Choroid plexus epithelial cell (primary cell): ENCODE data around the gene ORM1.
A peak's percentile ranks its signal among the peaks of the same experiment; 100 is the strongest.

Experiments
- DNase-seq: peaks from one replicate; pipeline ENCODE4 v3.0.0-alpha.2; 2010; ENCODE audit warnings: low read depth
- H3K4me3 ChIP-seq: 2 replicates; pipeline ENCODE4 v1.5.1; 2011; ENCODE audit warnings: low read depth, mild to moderate bottlenecking, control low read depth, low read length, moderate library complexity
- CTCF ChIP-seq: conservative IDR thresholded peaks from 2 replicates; pipeline ENCODE4 v1.5.1; 2011; ENCODE audit warnings: low read depth, mild to moderate bottlenecking, control low read depth, inconsistent platforms, low read length, moderate library complexity

ORM1 gene

GRCh38 chr9:114278881-114279570, 43.9 kb upstream of the ORM1 start:
- DNase-seq: peak; percentile 47
- no peak for TF ChIP-seq CTCF
- no peak overlapping the region for H3K4me3 ChIP-seq

- no peak for TF ChIP-seq CTCF
- no peak overlapping the region for H3K4me3 ChIP-seq
- no peak for DNase-seq
Measured at GRCh38 chr9:114279693-114280092, 43.2 kb upstream of the ORM1 start.

GRCh38 chr9:114280636-114281472, 42.0 kb upstream of the ORM1 start:
- DNase-seq: no peak
- TF ChIP-seq CTCF: no peak
- H3K4me3 ChIP-seq: no peak overlapping the region

- no peak overlapping the region for H3K4me3 ChIP-seq
- DNase-seq: no peak
- no peak for TF ChIP-seq CTCF
Measured at GRCh38 chr9:114281473-114282103, 41.3 kb upstream of the ORM1 start.

GRCh38 chr9:114282104-114282485, 40.8 kb upstream of the ORM1 start:
- TF ChIP-seq CTCF: no peak
- H3K4me3 ChIP-seq: no peak overlapping the region
- DNase-seq: no peak

GRCh38 chr9:114282507-114282906, 40.4 kb upstream of the ORM1 start:
- DNase-seq: no peak
- TF ChIP-seq CTCF: no peak
- no peak overlapping the region for H3K4me3 ChIP-seq
